ENCODE measurements around the gene LSM2. TPM values are rescaled to one million over a fixed set of nuclear protein-coding genes. Genes with fewer than 3 reads are reported as not detected.
A peak's percentile ranks its signal among the peaks of the same experiment; 100 is the strongest.

LSM2 gene
- total and polyA plus RNA-seq, 9 of the 15 experiments (the other 6 are each of a cell fraction or from before 2014, with no cell fraction given) = 154 to 407 (median 223) TPM

DNA sequence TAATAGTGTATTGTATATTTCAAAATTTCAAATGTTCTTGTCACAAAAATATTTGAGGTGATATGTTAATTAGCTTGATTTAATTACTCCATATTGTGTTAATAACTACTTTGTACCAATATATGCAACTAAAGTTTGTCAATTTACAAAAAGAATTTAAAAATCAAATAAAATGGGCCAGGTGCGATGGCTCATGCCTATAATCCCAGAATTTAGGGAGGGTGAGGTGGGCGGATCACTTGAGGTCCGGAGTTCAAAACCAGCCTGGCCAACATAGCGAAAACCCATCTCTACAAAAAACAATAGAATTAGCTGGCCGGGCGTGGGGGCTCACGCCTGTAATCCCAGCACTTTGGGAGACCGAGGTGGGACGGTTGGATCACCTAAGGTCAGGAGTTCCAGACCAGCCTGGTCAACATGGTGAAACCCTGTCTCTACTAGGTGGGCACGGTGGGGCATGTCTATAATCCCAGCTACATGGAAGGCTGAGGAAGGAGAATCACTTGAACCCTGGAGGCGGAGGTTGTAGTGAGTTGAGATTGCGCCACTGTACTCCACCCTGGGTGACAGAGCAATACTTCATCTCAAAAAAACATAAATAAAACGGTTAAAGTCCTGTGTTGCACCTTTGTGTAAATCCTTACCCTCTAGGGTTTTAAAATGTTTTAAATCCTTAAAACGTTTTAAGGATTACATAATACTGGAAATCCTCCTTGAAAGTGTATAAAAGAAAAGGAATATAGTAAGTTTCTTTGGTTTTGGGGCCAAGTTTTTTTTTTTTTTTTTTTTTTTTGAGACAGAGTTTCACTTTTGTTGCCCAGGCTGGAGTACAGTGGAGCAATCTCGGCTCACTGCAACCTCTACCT lies 24.8 kb upstream of the LSM2 start (continued):
- TF ChIP-seq, protein P1, sequence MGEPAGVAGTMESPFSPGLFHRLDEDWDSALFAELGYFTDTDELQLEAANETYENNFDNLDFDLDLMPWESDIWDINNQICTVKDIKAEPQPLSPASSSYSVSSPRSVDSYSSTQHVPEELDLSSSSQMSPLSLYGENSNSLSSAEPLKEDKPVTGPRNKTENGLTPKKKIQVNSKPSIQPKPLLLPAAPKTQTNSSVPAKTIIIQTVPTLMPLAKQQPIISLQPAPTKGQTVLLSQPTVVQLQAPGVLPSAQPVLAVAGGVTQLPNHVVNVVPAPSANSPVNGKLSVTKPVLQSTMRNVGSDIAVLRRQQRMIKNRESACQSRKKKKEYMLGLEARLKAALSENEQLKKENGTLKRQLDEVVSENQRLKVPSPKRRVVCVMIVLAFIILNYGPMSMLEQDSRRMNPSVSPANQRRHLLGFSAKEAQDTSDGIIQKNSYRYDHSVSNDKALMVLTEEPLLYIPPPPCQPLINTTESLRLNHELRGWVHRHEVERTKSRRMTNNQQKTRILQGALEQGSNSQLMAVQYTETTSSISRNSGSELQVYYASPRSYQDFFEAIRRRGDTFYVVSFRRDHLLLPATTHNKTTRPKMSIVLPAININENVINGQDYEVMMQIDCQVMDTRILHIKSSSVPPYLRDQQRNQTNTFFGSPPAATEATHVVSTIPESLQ (CRISPR knock-in tag; IDR thresholded peaks at IDR 0.05) = no peak
- TF ChIP-seq ZNF695 (CRISPR knock-in tag; IDR thresholded peaks at IDR 0.05) = no peak
- TF ChIP-seq SETDB1 (IDR thresholded peaks at IDR 0.05; ENCODE audit: low read length) = no peak
- TF ChIP-seq HMG20A (CRISPR knock-in tag; conservative IDR thresholded peaks at IDR 0.05) = 0 out of 2 replicates have a peak, but pooled peaks have one; percentile 50
- TF ChIP-seq NCOA1 (IDR thresholded peaks at IDR 0.05; ENCODE audit: low read depth) = no peak; the same call in 1 of the 2 replicates
- no peak for TF ChIP-seq CBFA2T2 (conservative IDR thresholded peaks at IDR 0.05)
- peak; percentile 20 for TF ChIP-seq CCNT2 (IDR thresholded peaks at IDR 0.05; ENCODE audit: borderline replicate concordance, extremely low read depth, insufficient read length, low read depth, low read length)
- TF ChIP-seq ZEB2 (IDR thresholded peaks at IDR 0.05) = 0 out of 2 replicates have a peak, but pooled peaks have one; percentile 13
- TF ChIP-seq PHF8 (IDR thresholded peaks at IDR 0.05; ENCODE audit: borderline replicate concordance, low read length) = no peak
- TF ChIP-seq ZFP30 (CRISPR knock-in tag; IDR thresholded peaks at IDR 0.05; ENCODE audit: borderline replicate concordance) = 0 out of 2 replicates have a peak, but pooled peaks have one; percentile 37
- TF ChIP-seq POLR2AphosphoS5 (IDR thresholded peaks at IDR 0.05; ENCODE audit: control insufficient read depth, insufficient read depth, low read depth, low read length) = peak; percentile 18; the same call in 1 of the 2 replicates
- TF ChIP-seq PHF21A (IDR thresholded peaks at IDR 0.05; ENCODE audit: borderline replicate concordance, low read depth) = no peak
- TF ChIP-seq SNRNP70 (optimal IDR thresholded peaks at IDR 0.05; ENCODE audit: low read depth, low read length) = no peak
- TF ChIP-seq CCAR2 (IDR thresholded peaks at IDR 0.05; ENCODE audit: low read depth, low read length) = no peak
- no peak for TF ChIP-seq CBFB (CRISPR knock-in tag; IDR thresholded peaks at IDR 0.05)
- no peak for TF ChIP-seq ZFX (CRISPR knock-in tag; IDR thresholded peaks at IDR 0.05)
- TF ChIP-seq MAFG (tag; conservative IDR thresholded peaks at IDR 0.05) = peak; percentile 48; the same call in 1 of the 2 replicates
- TF ChIP-seq JUN (IDR thresholded peaks at IDR 0.05; ENCODE audit: borderline replicate concordance, low read depth, low read length) = no peak; the same call in 1 of the 2 replicates
- TF ChIP-seq JUN (CRISPR knock-in tag; IDR thresholded peaks at IDR 0.05; ENCODE audit: borderline replicate concordance) = no peak
- TF ChIP-seq SPI1 (IDR thresholded peaks at IDR 0.05; ENCODE audit: borderline replicate concordance, low read depth, low read length) = no peak
- TF ChIP-seq, protein P2, sequence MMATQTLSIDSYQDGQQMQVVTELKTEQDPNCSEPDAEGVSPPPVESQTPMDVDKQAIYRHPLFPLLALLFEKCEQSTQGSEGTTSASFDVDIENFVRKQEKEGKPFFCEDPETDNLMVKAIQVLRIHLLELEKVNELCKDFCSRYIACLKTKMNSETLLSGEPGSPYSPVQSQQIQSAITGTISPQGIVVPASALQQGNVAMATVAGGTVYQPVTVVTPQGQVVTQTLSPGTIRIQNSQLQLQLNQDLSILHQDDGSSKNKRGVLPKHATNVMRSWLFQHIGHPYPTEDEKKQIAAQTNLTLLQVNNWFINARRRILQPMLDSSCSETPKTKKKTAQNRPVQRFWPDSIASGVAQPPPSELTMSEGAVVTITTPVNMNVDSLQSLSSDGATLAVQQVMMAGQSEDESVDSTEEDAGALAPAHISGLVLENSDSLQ (IDR thresholded peaks at IDR 0.05) = peak; percentile 70
- peak in 1 of 2 experiments; percentile 31; a peak in 1 of 4 replicates for TF ChIP-seq TRIM24 (IDR thresholded peaks at IDR 0.05)
- TF ChIP-seq, protein P3, sequence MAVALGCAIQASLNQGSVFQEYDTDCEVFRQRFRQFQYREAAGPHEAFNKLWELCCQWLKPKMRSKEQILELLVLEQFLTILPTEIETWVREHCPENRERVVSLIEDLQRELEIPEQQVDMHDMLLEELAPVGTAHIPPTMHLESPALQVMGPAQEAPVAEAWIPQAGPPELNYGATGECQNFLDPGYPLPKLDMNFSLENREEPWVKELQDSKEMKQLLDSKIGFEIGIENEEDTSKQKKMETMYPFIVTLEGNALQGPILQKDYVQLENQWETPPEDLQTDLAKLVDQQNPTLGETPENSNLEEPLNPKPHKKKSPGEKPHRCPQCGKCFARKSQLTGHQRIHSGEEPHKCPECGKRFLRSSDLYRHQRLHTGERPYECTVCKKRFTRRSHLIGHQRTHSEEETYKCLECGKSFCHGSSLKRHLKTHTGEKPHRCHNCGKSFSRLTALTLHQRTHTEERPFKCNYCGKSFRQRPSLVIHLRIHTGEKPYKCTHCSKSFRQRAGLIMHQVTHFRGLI (CRISPR knock-in tag; IDR thresholded peaks at IDR 0.05) = no peak
- TF ChIP-seq ZNF444 (CRISPR knock-in tag; IDR thresholded peaks at IDR 0.05) = no peak
- TF ChIP-seq ZNF408 (CRISPR knock-in tag; IDR thresholded peaks at IDR 0.05; ENCODE audit: low read depth) = 0 out of 2 replicates have a peak, but pooled peaks have one; percentile 36
